NCI-H2081 (cell line): ENCODE data around the gene IFITM10.

ENCODE experiments used
- DNase-seq, 2 experiments: peaks; one replicate each; lab custom pipeline; 2025; lab: John Stamatoyannopoulos, UW

IFITM10 gene

GRCh38 chr11:1714908-1715885 is 35.2 kb downstream of the IFITM10 start:
- no peak for DNase-seq

- DNase-seq, result no peak
Observed at GRCh38 chr11:1708716-1709115, 41.7 kb downstream of the IFITM10 start.

GRCh38 chr11:1707751-1708150 is 42.6 kb downstream of the IFITM10 start:
- DNase-seq, result no peak

GRCh38 chr11:1706634-1707400 is 43.6 kb downstream of the IFITM10 start:
- DNase-seq, result no peak

GRCh38 chr11:1705126-1706052 is 45.0 kb downstream of the IFITM10 start:
- no peak for DNase-seq

GRCh38 chr11:1703146-1703545 is 47.2 kb downstream of the IFITM10 start:
- no peak for DNase-seq

GRCh38 chr11:1702506-1702905 is 47.9 kb downstream of the IFITM10 start:
- no peak for DNase-seq

- no peak for DNase-seq
Observed at GRCh38 chr11:1701091-1701807, 49.1 kb downstream of the IFITM10 start.

GRCh38 chr11:1699771-1700170 is 50.6 kb downstream of the IFITM10 start:
- DNase-seq, result no peak

GRCh38 chr11:1696608-1697570 is 53.5 kb downstream of the IFITM10 start, which contains the start of gene KRTAP5-6:
Gene KRTAP5-6 (plus strand): TSS chr11:1697195. CDS start chr11:1697246, 51 bp downstream.
- no peak for DNase-seq

GRCh38 chr11:1695548-1696108 is 54.8 kb downstream of the IFITM10 start:
- no peak for DNase-seq

GRCh38 chr11:1694846-1695547 is 55.4 kb downstream of the IFITM10 start:
- no peak for DNase-seq

- peak; percentile 57 to 68 for DNase-seq
Observed at GRCh38 chr11:1694064-1694845, 56.1 kb downstream of the IFITM10 start.

GRCh38 chr11:1693327-1694063 is 56.9 kb downstream of the IFITM10 start:
- peak; percentile 61 to 62 for DNase-seq

GRCh38 chr11:1692708-1693326 is 57.6 kb downstream of the IFITM10 start:
- no peak for DNase-seq

GRCh38 chr11:1691878-1692707 is 58.3 kb downstream of the IFITM10 start:
- no peak for DNase-seq
